GM12878 (cell line): ENCODE results near the gene ABHD14A. TPM values are rescaled to one million over a fixed set of nuclear protein-coding genes. Genes with fewer than 3 reads are reported as not detected.

Experiments
- ATAC-seq: fragments of 200-7000 bp; cut with Tn5 transposase; 3 replicates; pipeline ENCODE4 v1.9.1; 2020; ENCODE audit warnings: mild to moderate bottlenecking, moderate library complexity
- BruUV-seq: library from RNA; stranded (reverse); fragments of 400-500 nt; replicated peaks from 2 replicates; lab custom pipeline; 2021; lab: Mats Ljungman, UMichigan
- CTCF ChIA-PET: fragments of 300-600 bp; sonication (Branson Sonifier 250); formaldehyde crosslinking; extraction: SDS; loops from one replicate; lab custom pipeline; 2021; ENCODE audit warnings: inconsistent platforms; lab: Yijun Ruan, JAX
- POLR2A ChIA-PET: fragments of 350-600 bp; formaldehyde crosslinking; extraction: SDS; loops from one replicate; lab custom pipeline; 2021; ENCODE audit warnings: inconsistent platforms; lab: Charles Lee
- RAD21 ChIA-PET: fragments of 300-600 bp; sonication (Branson Sonifier 250); formaldehyde crosslinking; loops from one replicate; lab custom pipeline; 2023; ENCODE audit warnings: antibody characterized with exemption; ENCODE audit not compliant: unreplicated experiment; lab: Charles Lee
- SMC1A ChIA-PET: fragments of 300-600 bp; sonication (Branson Sonifier 250); formaldehyde crosslinking; loops from one replicate; lab custom pipeline; 2023; ENCODE audit not compliant: unreplicated experiment, uncharacterized antibody; lab: Charles Lee
- DNase-seq: peaks from one replicate; pipeline ENCODE4 v3.0.0-alpha.2; 2011; ENCODE audit warnings: low read depth, low spot score
- FAIRE-seq: peaks from 3 replicates; lab custom pipeline; 2011; peaks lifted over from hg19 to GRCh38; lab: Jason Lieb, UNC
- H2AFZ ChIP-seq: 2 replicates; pipeline ENCODE4 v1.6.0; 2011; ENCODE audit warnings: low read depth, low read length, control low read depth; ENCODE audit not compliant: control insufficient read depth
- H3K27ac ChIP-seq: 2 replicates; pipeline ENCODE4 v1.5.1; 2011; ENCODE audit warnings: control low read depth; ENCODE audit not compliant: control insufficient read depth, insufficient read depth
- H3K27me3 ChIP-seq, 2 experiments: replicated peaks in 1 of 2; 2 replicates each; pipeline versions ENCODE4 v1.6.0 to v1.6.1; 2011; ENCODE audit warnings: low read length in 1 of 2; ENCODE audit not compliant: control insufficient read depth in 2 of 2, insufficient read depth in 2 of 2
- H3K36me3 ChIP-seq, 2 experiments: 2 replicates each; pipeline ENCODE4 v1.5.1; 2011; ENCODE audit warnings: low read length in 1 of 2; ENCODE audit not compliant: control insufficient read depth in 2 of 2, insufficient read depth in 2 of 2
- H3K4me1 ChIP-seq: 2 replicates; pipeline ENCODE4 v1.6.1; 2011; ENCODE audit warnings: mild to moderate bottlenecking, low read length, moderate library complexity, mixed read lengths; ENCODE audit not compliant: control insufficient read depth, insufficient read depth
- H3K4me2 ChIP-seq: 2 replicates; pipeline ENCODE4 v1.6.0; 2011; ENCODE audit warnings: control low read depth; ENCODE audit not compliant: control insufficient read depth, insufficient read depth
- H3K4me3 ChIP-seq: fragments of 200-600 bp; sonication (generic); 2 replicates; pipeline ENCODE4 v1.5.1; 2016
- H3K79me2 ChIP-seq: 2 replicates; pipeline ENCODE4 v1.6.0; 2011; ENCODE audit warnings: low read length; ENCODE audit not compliant: control insufficient read depth, insufficient read depth
- H3K9ac ChIP-seq: 2 replicates; pipeline ENCODE4 v1.8.0; 2011; ENCODE audit warnings: low read length, control low read depth, mixed read lengths; ENCODE audit not compliant: control insufficient read depth, insufficient read depth
- H3K9me3 ChIP-seq: replicated peaks from 3 replicates; pipeline ENCODE4 v1.5.1; 2011; ENCODE audit warnings: mild to moderate bottlenecking, low read length; ENCODE audit not compliant: control insufficient read depth, insufficient read depth
- H4K20me1 ChIP-seq: 2 replicates; pipeline ENCODE4 v1.6.0; 2011; ENCODE audit not compliant: control insufficient read depth, insufficient read depth
- BCL11A ChIP-seq: IDR thresholded peaks from 2 replicates; pipeline ENCODE4 v1.6.1; 2011; ENCODE audit warnings: low read depth, low read length
- CBX3 ChIP-seq: fragments of 200-600 bp; sonication (generic); IDR thresholded peaks from 2 replicates; pipeline ENCODE4 v1.6.1; 2016; ENCODE audit warnings: low read depth, borderline replicate concordance
- CREB1 ChIP-seq: IDR thresholded peaks from 2 replicates; pipeline ENCODE4 v1.6.1; 2012; ENCODE audit warnings: low read depth, mild to moderate bottlenecking, inconsistent platforms
- CTCF ChIP-seq, 3 experiments: IDR thresholded peaks in 2 of 3; conservative IDR thresholded peaks in 1 of 3; 2 replicates each; pipeline ENCODE4 v1.5.1; 2011; ENCODE audit warnings: low read depth in 3 of 3, low read length in 3 of 3, mild to moderate bottlenecking in 3 of 3, control low read depth in 2 of 3, moderate library complexity in 2 of 3, inconsistent platforms in 1 of 3, mixed read lengths in 1 of 3; ENCODE audit not compliant: control insufficient read depth in 2 of 3, insufficient read depth in 1 of 3; ENCODE audit errors: extremely low read depth in 1 of 3
- E2F8 ChIP-seq: fragments of 450-650 bp; IDR thresholded peaks from 2 replicates; pipeline ENCODE4 v1.6.1; 2018; ENCODE audit warnings: mild to moderate bottlenecking, low read depth, moderate library complexity; ENCODE audit not compliant: partially characterized antibody
- HDAC2 ChIP-seq: fragments of 200-600 bp; sonication (generic); IDR thresholded peaks from 2 replicates; pipeline ENCODE4 v1.6.1; 2017
- HSF1 ChIP-seq: fragments of 150-350 bp; IDR thresholded peaks from 2 replicates; pipeline ENCODE4 v1.6.1; 2014; ENCODE audit warnings: mild to moderate bottlenecking, low read depth, low read length
- NR2C1 ChIP-seq: fragments of 450-650 bp; IDR thresholded peaks from 2 replicates; pipeline ENCODE4 v1.6.1; 2017; ENCODE audit warnings: antibody characterized with exemption, mild to moderate bottlenecking, moderate library complexity
- SKIL ChIP-seq: fragments of 450-650 bp; IDR thresholded peaks from 2 replicates; pipeline ENCODE4 v1.6.1; 2017; ENCODE audit warnings: mild to moderate bottlenecking, low read depth, inconsistent platforms; ENCODE audit not compliant: poor library complexity, severe bottlenecking
- SPI1 ChIP-seq: IDR thresholded peaks from 2 replicates; pipeline ENCODE4 v1.6.1; 2011; ENCODE audit warnings: low read depth, mild to moderate bottlenecking, low read length, moderate library complexity, borderline replicate concordance; ENCODE audit not compliant: insufficient read depth
- TBL1XR1 ChIP-seq: IDR thresholded peaks from 2 replicates; pipeline ENCODE4 v1.6.1; 2012; ENCODE audit warnings: low read depth, low read length, improper control_type of control experiment
- ZNF622 ChIP-seq: fragments of 450-650 bp; IDR thresholded peaks from 2 replicates; pipeline ENCODE4 v1.6.1; 2017; ENCODE audit warnings: mild to moderate bottlenecking, inconsistent platforms
- ZZZ3 ChIP-seq: IDR thresholded peaks from 2 replicates; pipeline ENCODE4 v1.6.1; 2011; ENCODE audit warnings: low read depth; ENCODE audit not compliant: control insufficient read depth, insufficient read length
- WGBS: methylation state at CpG from one replicate; pipeline ENCODE4 v1.1.6; 2016; ENCODE audit warnings: low lambda C conversion rate; ENCODE audit not compliant: insufficient replicate concordance, insufficient coverage; ENCODE audit errors: missing lambda C conversion rate; 5-methylcytosine and 5-hydroxymethylcytosine counted together
- in situ Hi-C: fragments of 300-500 bp; cut with MboI; formaldehyde crosslinking; loops from 9 replicates; pipeline ENCODE4 v1.14.3; 2018; ENCODE audit warnings: mixed read lengths
- intact Hi-C: fragments of 100-400 bp; cut with micrococcal nuclease; formaldehyde crosslinking; loops from one replicate; pipeline ENCODE4 v1.14.2; 2022; ENCODE audit not compliant: unreplicated experiment
- polyA plus RNA-seq, 11 experiments: library from polyadenylated mRNA; depleted of rRNA in 4 of 11; unstranded in 6 of 11; stranded (reverse) in 5 of 11; fragments of >200 nt; fragmentation: Nextera tagmentation in 4 of 11; fragmentation: Illumina TruSeq in 1 of 11; extraction: Ambion mirVana in 4 of 11; extraction: Trizol in 1 of 11; gene quantifications; 1 replicate in 1 of 11; 2 replicates in 10 of 11; pipeline versions ENCODE4 v1.2.1 to v1.2.3, GENCODE V29; 2011 to 2016; ENCODE audit warnings: inconsistent platforms in 2 of 11, missing spikeins in 2 of 11, low read depth in 1 of 11
- total RNA-seq, 4 experiments: library from RNA; depleted of rRNA in 3 of 4; stranded (reverse); fragments of >200 nt in 3 of 4; fragmentation: Illumina TruSeq in 1 of 4; extraction: Trizol in 1 of 4; gene quantifications; 2 replicates each; pipeline versions ENCODE4 v1.2.1 to v1.2.3, GENCODE V29; 2013 to 2021

Gene ABHD14A
- total and polyA plus RNA-seq, 10 of the 15 experiments (the other 5 are each of a cell fraction or from before 2014, with no cell fraction given) = 1.2 to 27.0 (median 7.9) TPM

- TF ChIP-seq BCL11A = no peak
- TF ChIP-seq NR2C1 = no peak
- TF ChIP-seq CREB1 = no peak
- TF ChIP-seq E2F8 = no peak
- TF ChIP-seq SPI1 = no peak
- TF ChIP-seq CBX3 = no peak
Measured at GRCh38 chr3:51999846-52000245, 25.0 kb downstream of the ABHD14A start (continued).

GRCh38 chr3:52001443-52001974 lies 26.6 kb downstream of the ABHD14A start:
- Histone ChIP-seq H3K4me3 (no peak overlapping the region), H3K4me1 (peaks cover 12% of the 10 kb centered on the region), H3K27ac (no peak overlapping the region), H3K9ac (no peak overlapping the region), H3K79me2 (no peaks in the 10 kb centered on the region), H4K20me1 (no peaks in the 10 kb centered on the region), H2AFZ (peak overlapping the region; percentile 55), H3K4me2 (peak overlapping the region; percentile 38; the same call in 1 of the 2 replicates), H3K27me3 (no peaks in the 10 kb centered on the region; a peak in 2 of 4 replicates), H3K36me3 (no peaks in the 10 kb centered on the region), H3K9me3 (no peaks in the 10 kb centered on the region)
- intact Hi-C loops (loop anchor here (1.0 kb wide), 3 partner anchors 52 to 143 kb away; no protein-coding TSS in a partner anchor), in situ Hi-C loops (loop anchor here (5.0 kb wide), 1 partner anchor 141 kb away; no protein-coding TSS in a partner anchor)
- ChIA-PET CTCF (interaction anchor here (0.6 to 10.6 kb wide), 35 partner anchors 8 to 337 kb away, joined by 3 to 334 read pairs (median 5); partner anchors contain the start of genes ABHD14B, ACY1, DUSP7 and PARP3), SMC1A (interaction anchor here (1.0 to 7.7 kb wide), 21 partner anchors 11 to 337 kb away, joined by 3 to 179 read pairs (median 6); partner anchors contain the start of genes DUSP7, PARP3, POC1A and RRP9), POLR2A (interaction anchor here (0.7 to 1.8 kb wide), 3 partner anchors 18 to 60 kb away, joined by 4 read pairs; partner anchors contain the start of genes ACY1, PARP3 and RRP9), RAD21 (interaction anchor here (0.6 to 8.5 kb wide), 27 partner anchors 13 to 445 kb away, joined by 3 to 165 read pairs (median 4); partner anchors contain the start of genes DUSP7, PARP3, POC1A and WDR82)
- no TSS peak for BruUV-seq
- ATAC-seq (peak; percentile 97), DNase-seq (no peak), FAIRE-seq (peak; percentile 65)
- 0% methylated on average over 18 of the region's 18 CpGs for WGBS
- TF ChIP-seq TBL1XR1 (no peak), CTCF (IDR thresholded peaks at IDR 0.05 in 2 of 3, conservative IDR thresholded peaks at IDR 0.05 in 1 of 3; ENCODE audit: control insufficient read depth in 2 of 3, extremely low read depth in 1 of 3, insufficient read depth in 1 of 3, low read depth in 3 of 3, low read length in 3 of 3) (peak; percentile 98 to 99 (median 98)), HDAC2 (no peak), ZNF622 (no peak), HSF1 (no peak), ZZZ3 (no peak), SKIL (no peak)
